ENCODE results near the gene LIMD2.

LIMD2 gene

DNA sequence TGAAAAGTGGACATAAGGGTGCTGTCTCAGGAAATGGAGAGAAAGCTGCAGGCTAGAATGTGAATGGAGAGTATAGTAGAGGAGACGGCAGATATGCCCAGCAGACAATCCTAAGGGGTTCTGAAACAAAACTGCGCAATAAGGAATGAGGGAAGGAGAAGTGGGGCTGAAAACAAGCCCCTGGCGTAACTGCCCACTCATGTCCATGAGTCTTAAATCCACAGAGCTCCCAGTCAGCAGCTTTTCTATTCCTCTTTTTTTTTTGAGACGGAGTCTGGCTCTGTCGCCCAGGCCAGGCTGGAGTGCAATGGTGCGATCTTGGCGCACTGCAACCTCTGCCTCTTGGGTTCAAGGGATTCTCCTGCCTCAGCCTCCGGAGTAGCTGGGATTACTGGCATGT, 35.8 kb upstream of the LIMD2 start:
- TF ChIP-seq POLR2AphosphoS5 (IDR thresholded peaks at IDR 0.05; ENCODE audit: low read depth, low read length) (no peak), SIN3A (IDR thresholded peaks at IDR 0.05; ENCODE audit: borderline replicate concordance, insufficient read depth, low read length) (no peak), TAF1 (IDR thresholded peaks at IDR 0.05; ENCODE audit: borderline replicate concordance, insufficient read depth, low read length) (no peak), FOXP2 (optimal IDR thresholded peaks at IDR 0.05; ENCODE audit: borderline replicate concordance, extremely low read depth, extremely low read length, insufficient read depth) (no peak)
- TF ChIP-seq, protein P1, sequence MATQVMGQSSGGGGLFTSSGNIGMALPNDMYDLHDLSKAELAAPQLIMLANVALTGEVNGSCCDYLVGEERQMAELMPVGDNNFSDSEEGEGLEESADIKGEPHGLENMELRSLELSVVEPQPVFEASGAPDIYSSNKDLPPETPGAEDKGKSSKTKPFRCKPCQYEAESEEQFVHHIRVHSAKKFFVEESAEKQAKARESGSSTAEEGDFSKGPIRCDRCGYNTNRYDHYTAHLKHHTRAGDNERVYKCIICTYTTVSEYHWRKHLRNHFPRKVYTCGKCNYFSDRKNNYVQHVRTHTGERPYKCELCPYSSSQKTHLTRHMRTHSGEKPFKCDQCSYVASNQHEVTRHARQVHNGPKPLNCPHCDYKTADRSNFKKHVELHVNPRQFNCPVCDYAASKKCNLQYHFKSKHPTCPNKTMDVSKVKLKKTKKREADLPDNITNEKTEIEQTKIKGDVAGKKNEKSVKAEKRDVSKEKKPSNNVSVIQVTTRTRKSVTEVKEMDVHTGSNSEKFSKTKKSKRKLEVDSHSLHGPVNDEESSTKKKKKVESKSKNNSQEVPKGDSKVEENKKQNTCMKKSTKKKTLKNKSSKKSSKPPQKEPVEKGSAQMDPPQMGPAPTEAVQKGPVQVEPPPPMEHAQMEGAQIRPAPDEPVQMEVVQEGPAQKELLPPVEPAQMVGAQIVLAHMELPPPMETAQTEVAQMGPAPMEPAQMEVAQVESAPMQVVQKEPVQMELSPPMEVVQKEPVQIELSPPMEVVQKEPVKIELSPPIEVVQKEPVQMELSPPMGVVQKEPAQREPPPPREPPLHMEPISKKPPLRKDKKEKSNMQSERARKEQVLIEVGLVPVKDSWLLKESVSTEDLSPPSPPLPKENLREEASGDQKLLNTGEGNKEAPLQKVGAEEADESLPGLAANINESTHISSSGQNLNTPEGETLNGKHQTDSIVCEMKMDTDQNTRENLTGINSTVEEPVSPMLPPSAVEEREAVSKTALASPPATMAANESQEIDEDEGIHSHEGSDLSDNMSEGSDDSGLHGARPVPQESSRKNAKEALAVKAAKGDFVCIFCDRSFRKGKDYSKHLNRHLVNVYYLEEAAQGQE (IDR thresholded peaks at IDR 0.05; ENCODE audit: insufficient read depth in 1 of 2, low read depth in 2 of 2, low read length in 2 of 2), result no peak

DNA sequence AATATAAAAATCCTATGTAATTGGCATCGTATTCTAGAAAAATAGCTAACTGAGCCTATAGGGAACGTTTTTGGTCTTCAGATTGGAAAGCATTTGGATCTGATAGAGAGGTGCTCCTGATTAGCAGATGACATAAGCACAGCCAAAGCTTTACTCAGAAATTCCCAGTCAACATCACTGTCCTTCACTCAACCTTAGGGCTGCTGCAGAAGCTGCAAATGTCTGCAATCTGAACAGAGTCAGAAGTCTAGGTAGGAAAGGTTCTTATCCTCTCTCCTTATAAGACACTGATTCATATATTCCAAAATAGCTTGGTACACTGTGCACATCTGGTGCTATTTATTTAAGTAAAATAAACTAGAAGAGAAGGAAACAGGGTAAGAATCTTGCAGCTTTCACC, 22.5 kb upstream of the LIMD2 start:
- TF ChIP-seq POLR2AphosphoS5 (IDR thresholded peaks at IDR 0.05; ENCODE audit: low read depth, low read length), result no peak
- no peak for TF ChIP-seq SIN3A (IDR thresholded peaks at IDR 0.05; ENCODE audit: borderline replicate concordance, insufficient read depth, low read length)
- TF ChIP-seq, protein P1 (IDR thresholded peaks at IDR 0.05; ENCODE audit: insufficient read depth in 1 of 2, low read depth in 2 of 2, low read length in 2 of 2), result no peak
- no peak for TF ChIP-seq TAF1 (IDR thresholded peaks at IDR 0.05; ENCODE audit: borderline replicate concordance, insufficient read depth, low read length)
- TF ChIP-seq FOXP2 (optimal IDR thresholded peaks at IDR 0.05; ENCODE audit: borderline replicate concordance, extremely low read depth, extremely low read length, insufficient read depth), result no peak

DNA sequence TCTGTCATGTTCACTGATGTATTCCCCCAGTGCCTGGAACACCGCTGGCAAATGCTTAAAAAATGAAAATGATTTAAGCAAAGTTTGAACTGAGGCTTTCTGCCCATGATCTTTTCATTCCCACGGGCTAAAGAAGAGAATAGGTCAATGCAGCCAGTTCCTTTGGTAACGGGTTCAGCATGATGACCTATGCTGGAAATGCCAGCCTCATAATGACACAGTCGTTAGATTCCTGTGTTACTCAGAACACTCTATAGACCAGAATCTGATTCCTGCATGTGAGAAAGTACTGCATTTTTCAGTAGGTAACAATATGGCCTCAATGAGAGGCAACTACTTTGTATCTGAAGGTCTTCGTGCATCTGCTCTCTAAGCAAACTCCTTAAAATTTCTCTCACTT, 19.1 kb upstream of the LIMD2 start:
- no peak for TF ChIP-seq SIN3A (IDR thresholded peaks at IDR 0.05; ENCODE audit: borderline replicate concordance, insufficient read depth, low read length)

DNA sequence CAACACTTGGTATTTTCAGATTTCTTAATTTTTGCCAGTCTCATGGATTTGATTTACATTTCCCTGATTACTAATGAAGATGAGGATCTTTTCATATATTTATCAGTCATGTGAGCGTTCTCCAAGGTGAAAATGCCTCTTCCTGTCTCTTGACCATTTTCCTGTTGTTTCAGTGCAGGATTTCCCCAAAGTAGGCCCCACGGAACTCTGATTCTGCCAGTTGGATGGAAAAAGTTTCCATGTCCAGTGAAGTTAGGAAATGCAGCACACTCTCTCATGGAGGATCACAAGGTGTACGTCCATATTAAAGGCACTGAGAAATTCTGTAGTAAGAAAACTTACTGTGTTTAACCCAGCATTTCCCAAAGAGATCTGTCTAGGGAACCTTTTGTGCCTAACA, 16.5 kb upstream of the LIMD2 start:
- TF ChIP-seq POLR2AphosphoS5 (IDR thresholded peaks at IDR 0.05; ENCODE audit: low read depth, low read length), result no peak
- TF ChIP-seq FOXP2 (optimal IDR thresholded peaks at IDR 0.05; ENCODE audit: borderline replicate concordance, extremely low read depth, extremely low read length, insufficient read depth), result no peak
- TF ChIP-seq, protein P1 (IDR thresholded peaks at IDR 0.05; ENCODE audit: insufficient read depth in 1 of 2, low read depth in 2 of 2, low read length in 2 of 2), result no peak
- no peak for TF ChIP-seq TAF1 (IDR thresholded peaks at IDR 0.05; ENCODE audit: borderline replicate concordance, insufficient read depth, low read length)
- no peak for TF ChIP-seq SIN3A (IDR thresholded peaks at IDR 0.05; ENCODE audit: borderline replicate concordance, insufficient read depth, low read length)

DNA sequence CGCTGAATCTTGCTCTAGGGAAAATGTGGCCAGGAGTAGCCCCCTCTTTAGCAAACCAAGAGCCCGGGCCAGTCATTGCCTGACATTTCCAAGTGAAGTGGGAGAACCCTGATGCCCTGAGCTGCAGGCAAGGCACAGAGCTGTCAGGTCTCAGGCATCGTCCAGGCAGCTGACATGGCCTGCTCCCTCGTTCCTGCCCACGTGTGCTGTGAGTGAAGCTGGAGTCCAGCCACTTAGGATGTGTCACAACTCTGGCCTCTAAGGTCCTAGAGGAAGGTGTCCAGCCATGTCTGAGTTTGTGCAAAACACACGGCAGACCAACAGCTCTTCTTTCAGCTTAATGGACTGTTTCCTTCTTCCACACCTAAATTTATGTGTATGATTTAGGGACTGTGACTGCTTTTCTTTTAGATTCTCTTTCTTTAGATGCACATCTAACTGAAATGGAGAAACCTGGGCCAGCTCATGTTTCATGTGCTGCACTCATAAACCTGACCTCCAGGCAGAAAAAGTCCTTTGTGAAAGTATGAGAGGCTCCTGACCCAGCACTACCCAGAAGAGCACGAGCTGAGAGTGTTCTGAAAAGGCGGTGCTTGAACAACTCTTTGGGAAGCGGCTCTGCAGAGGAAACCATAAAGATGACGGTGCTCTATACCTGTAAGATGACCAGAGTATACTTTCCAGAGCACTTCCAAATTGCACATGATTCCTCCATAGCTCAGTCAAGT, 14.8 kb upstream of the LIMD2 start:
- TF ChIP-seq POLR2AphosphoS5 (IDR thresholded peaks at IDR 0.05; ENCODE audit: low read depth, low read length), result no peak
- TF ChIP-seq TAF1 (IDR thresholded peaks at IDR 0.05; ENCODE audit: borderline replicate concordance, insufficient read depth, low read length), result no peak
- TF ChIP-seq SIN3A (IDR thresholded peaks at IDR 0.05; ENCODE audit: borderline replicate concordance, insufficient read depth, low read length), result no peak
- TF ChIP-seq, protein P1 (IDR thresholded peaks at IDR 0.05; ENCODE audit: insufficient read depth in 1 of 2, low read depth in 2 of 2, low read length in 2 of 2), result no peak
- TF ChIP-seq FOXP2 (optimal IDR thresholded peaks at IDR 0.05; ENCODE audit: borderline replicate concordance, extremely low read depth, extremely low read length, insufficient read depth), result no peak

All from PFSK-1 (cell line).